Nephron (organoid): Measurements from ENCODE around the gene CDH4.

Experiments used
- H3K27ac Mint-ChIP-seq, 3 experiments: 2 replicates each; pipeline ENCODE4 v1.8.0; 2020; ENCODE audit warnings: mixed read lengths in 3 of 3, mild to moderate bottlenecking in 2 of 3, moderate library complexity in 1 of 3
- H3K27me3 Mint-ChIP-seq: 2 replicates; pipeline ENCODE4 v1.8.0; 2021; ENCODE audit warnings: low read depth, mild to moderate bottlenecking, moderate library complexity, mixed read lengths
- H3K36me3 Mint-ChIP-seq: 2 replicates; pipeline ENCODE4 v1.8.0; 2020; ENCODE audit warnings: low read depth, mixed read lengths
- H3K4me1 Mint-ChIP-seq: 2 replicates; pipeline ENCODE4 v1.8.0; 2020; ENCODE audit warnings: mixed read lengths
- H3K4me3 Mint-ChIP-seq, 3 experiments: 2 replicates each; pipeline ENCODE4 v1.8.0; 2020; ENCODE audit warnings: mild to moderate bottlenecking in 3 of 3, mixed read lengths in 3 of 3, moderate library complexity in 2 of 3
- H3K9me3 Mint-ChIP-seq: 2 replicates; pipeline ENCODE4 v1.8.0; 2020; ENCODE audit warnings: mixed read lengths
- CTCF ChIP-seq, 3 experiments: fragments of 200-600 bp; sonication (generic); IDR thresholded peaks; one replicate each; pipeline ENCODE4 v1.5.0; 2021; ENCODE audit warnings: antibody characterized with exemption in 3 of 3; ENCODE audit not compliant: unreplicated experiment in 3 of 3

The CDH4 gene

GRCh38 chr20:61387204-61387953 is 135.3 kb downstream of the CDH4 start:
- H3K27ac Mint-ChIP-seq: peak overlapping the region in 2 of 3 experiments; percentile 3 to 15
- peak overlapping the region; percentile 17 to 43 (median 42) for H3K4me3 Mint-ChIP-seq
- TF ChIP-seq CTCF (IDR thresholded peaks at IDR 0.05; ENCODE audit: unreplicated experiment in 3 of 3): no peak
- peaks cover 19% of the 10 kb centered on the region for H3K9me3 Mint-ChIP-seq
- peaks cover 33% of the 10 kb centered on the region for H3K4me1 Mint-ChIP-seq
- H3K36me3 Mint-ChIP-seq: peaks cover 4% of the 10 kb centered on the region
- H3K27me3 Mint-ChIP-seq: peaks cover 7% of the 10 kb centered on the region

DNA sequence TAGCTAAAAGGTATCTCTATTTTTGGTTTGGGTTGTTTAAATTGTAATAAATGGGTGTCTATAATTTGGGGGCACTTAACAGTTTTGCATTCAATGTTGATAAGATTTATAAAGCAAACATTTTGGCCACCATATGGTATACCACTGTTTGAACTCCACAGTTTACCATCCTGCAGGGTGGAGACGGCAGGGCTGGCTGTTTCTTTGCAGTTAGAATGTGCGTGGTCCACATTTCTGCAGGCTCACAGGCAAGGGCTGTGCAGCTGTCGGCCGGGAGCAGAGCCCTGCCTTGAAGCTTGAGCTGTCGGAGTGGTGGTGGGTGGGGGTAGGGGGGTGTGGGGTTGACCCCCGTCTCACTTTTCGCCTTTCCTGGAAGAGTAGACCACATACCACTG is 135.9 kb downstream of the CDH4 start:
- peaks cover 4% of the 10 kb centered on the region for H3K36me3 Mint-ChIP-seq
- peak overlapping the region in 1 of 3 experiments; percentile 15 for H3K27ac Mint-ChIP-seq
- H3K4me3 Mint-ChIP-seq: peak overlapping the region; percentile 13 to 23 (median 19)
- no peak for TF ChIP-seq CTCF (IDR thresholded peaks at IDR 0.05; ENCODE audit: unreplicated experiment in 3 of 3)
- H3K9me3 Mint-ChIP-seq: peaks cover 15% of the 10 kb centered on the region
- H3K27me3 Mint-ChIP-seq: peaks cover 7% of the 10 kb centered on the region
- H3K4me1 Mint-ChIP-seq: peaks cover 33% of the 10 kb centered on the region

DNA sequence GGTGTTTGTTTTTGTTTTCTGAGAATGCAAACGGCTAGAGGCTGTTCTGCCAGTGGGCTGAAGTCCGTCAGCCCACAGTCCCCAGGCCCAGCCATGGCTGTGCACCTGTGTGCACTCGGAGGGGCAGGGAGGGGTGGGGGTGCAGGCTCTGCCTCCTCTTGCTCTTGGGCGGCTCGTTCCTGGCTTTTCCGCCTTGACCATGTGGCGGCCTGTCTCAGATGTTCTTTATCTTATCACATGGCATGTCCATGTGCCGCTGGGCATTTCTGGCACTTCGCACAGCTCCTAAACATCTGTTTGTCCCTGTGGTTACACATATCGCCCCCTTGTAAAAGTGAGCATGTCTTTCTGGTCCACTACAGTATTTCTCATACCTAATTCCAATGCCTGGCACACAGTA is 137.0 kb downstream of the CDH4 start:
- Mint-ChIP-seq H3K27me3 (peaks cover 7% of the 10 kb centered on the region), H3K4me1 (peaks cover 33% of the 10 kb centered on the region), H3K4me3 (no peak overlapping the region), H3K36me3 (peaks cover 4% of the 10 kb centered on the region), H3K9me3 (peaks cover 15% of the 10 kb centered on the region), H3K27ac (no peak overlapping the region)
- TF ChIP-seq CTCF (IDR thresholded peaks at IDR 0.05; ENCODE audit: unreplicated experiment in 3 of 3): no peak

DNA sequence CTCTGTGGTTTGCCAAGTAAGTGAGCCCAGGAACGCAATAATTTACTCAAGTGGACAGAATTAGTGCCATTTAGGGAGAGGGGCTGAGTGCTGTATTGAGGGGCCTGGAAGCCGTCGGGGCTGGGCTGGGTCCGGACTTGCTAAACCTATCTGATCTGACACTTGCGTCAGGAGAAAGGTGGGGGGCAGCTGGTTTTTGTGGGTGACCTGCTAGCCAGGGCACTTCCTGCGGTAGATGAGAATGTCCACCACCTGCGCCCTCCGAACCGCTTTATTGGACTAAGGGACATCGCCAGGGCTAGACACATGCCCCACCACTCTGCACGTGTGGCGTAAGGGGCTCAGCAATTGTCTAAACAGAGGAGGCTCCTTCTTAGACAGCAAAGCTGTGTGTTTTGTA is 139.1 kb downstream of the CDH4 start:
- TF ChIP-seq CTCF (IDR thresholded peaks at IDR 0.05; ENCODE audit: unreplicated experiment in 3 of 3): no peak
- Mint-ChIP-seq H3K4me3 (no peak overlapping the region), H3K27me3 (peaks cover 4% of the 10 kb centered on the region), H3K4me1 (peaks cover 22% of the 10 kb centered on the region), H3K27ac (no peak overlapping the region), H3K9me3 (peaks cover 4% of the 10 kb centered on the region), H3K36me3 (peaks cover 4% of the 10 kb centered on the region)

DNA sequence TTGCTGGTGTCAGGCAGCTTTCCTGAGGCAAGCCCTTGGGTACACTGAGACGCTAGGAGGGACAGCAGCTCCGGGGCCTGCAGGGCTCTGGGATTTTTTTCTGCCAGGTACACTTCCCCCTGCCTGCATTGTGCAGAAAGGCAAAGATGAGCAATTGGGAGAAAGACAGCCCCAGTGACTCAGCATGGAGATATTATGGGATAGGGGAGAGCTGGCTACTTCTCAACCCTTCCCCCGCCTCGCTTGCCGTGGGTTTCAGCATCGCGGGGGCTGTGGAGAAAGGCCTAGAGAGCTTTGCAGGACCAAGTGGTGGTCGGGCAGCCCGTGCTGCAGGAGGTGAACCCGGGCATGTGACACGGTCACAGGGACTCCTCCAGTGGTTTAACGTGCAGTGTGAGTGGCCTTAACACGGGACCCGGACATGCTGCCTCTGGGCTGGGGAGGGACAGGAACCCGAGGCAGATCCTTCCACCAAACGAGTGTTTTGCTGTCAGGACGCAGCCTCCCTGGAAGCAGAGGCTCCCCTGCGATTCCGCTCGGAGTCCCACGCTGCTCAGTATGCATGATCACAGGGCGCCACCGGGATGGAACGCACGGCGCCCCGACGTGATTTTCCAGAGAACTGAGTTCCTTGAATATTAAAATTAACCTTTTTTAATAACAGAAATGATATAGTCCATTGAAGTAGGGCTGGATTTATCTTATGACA is 139.9 kb downstream of the CDH4 start:
- H3K4me1 Mint-ChIP-seq: peaks cover 17% of the 10 kb centered on the region
- H3K27me3 Mint-ChIP-seq: peaks cover 4% of the 10 kb centered on the region
- no peak overlapping the region for H3K27ac Mint-ChIP-seq
- H3K36me3 Mint-ChIP-seq: peaks cover 4% of the 10 kb centered on the region
- no peak for TF ChIP-seq CTCF (IDR thresholded peaks at IDR 0.05; ENCODE audit: unreplicated experiment in 3 of 3)
- no peak overlapping the region for H3K4me3 Mint-ChIP-seq
- peaks cover 4% of the 10 kb centered on the region for H3K9me3 Mint-ChIP-seq
